Fibroblast of lung (primary cell): ENCODE measurements around the gene PCSK5. TPM values are rescaled to one million over a fixed set of nuclear protein-coding genes. Genes with fewer than 3 reads are reported as not detected.

Source experiments
- DNase-seq, 2 donors: peaks; one replicate each; pipeline versions ENCODE4 v3.0.0 to v3.0.0-alpha.2; 2010; ENCODE audit warnings: low read depth in 2 of 2
- H2AFZ ChIP-seq: 2 replicates; pipeline ENCODE4 v1.5.1; 2012; ENCODE audit warnings: low read length, control low read depth, inconsistent platforms
- H3K27ac ChIP-seq: 2 replicates; pipeline ENCODE4 v1.5.1; 2011; ENCODE audit warnings: low read length, control low read depth; ENCODE audit not compliant: insufficient read depth
- H3K27me3 ChIP-seq: 2 replicates; pipeline ENCODE4 v1.5.1; 2011; ENCODE audit warnings: mild to moderate bottlenecking, low read length; ENCODE audit not compliant: control insufficient read depth, insufficient read depth
- H3K36me3 ChIP-seq: 2 replicates; pipeline ENCODE4 v1.5.1; 2011; ENCODE audit warnings: low read length; ENCODE audit not compliant: control insufficient read depth, insufficient read depth
- H3K4me1 ChIP-seq: 2 replicates; pipeline ENCODE4 v1.5.1; 2011; ENCODE audit warnings: low read length; ENCODE audit not compliant: control insufficient read depth, insufficient read depth; ENCODE audit errors: extremely low read depth
- H3K4me2 ChIP-seq: 2 replicates; pipeline ENCODE4 v1.5.1; 2011; ENCODE audit warnings: low read length, control low read depth; ENCODE audit not compliant: insufficient read depth; ENCODE audit errors: extremely low read depth
- H3K4me3 ChIP-seq, 4 experiments: fragments of 200-600 bp in 1 of 4; sonication (generic) in 1 of 4; replicated peaks in 1 of 4; 2 replicates each; pipeline ENCODE4 v1.5.1; 2011 to 2016; ENCODE audit warnings: low read length in 4 of 4, low read depth in 3 of 4, mild to moderate bottlenecking in 3 of 4, control low read depth in 2 of 4, inconsistent platforms in 1 of 4, mixed read lengths in 1 of 4; ENCODE audit not compliant: insufficient read depth in 1 of 4; ENCODE audit errors: control extremely low read depth in 1 of 4
- H3K79me2 ChIP-seq: 2 replicates; pipeline ENCODE4 v1.5.1; 2012; ENCODE audit warnings: mild to moderate bottlenecking, low read length, inconsistent platforms; ENCODE audit not compliant: control insufficient read depth, insufficient read depth
- H3K9ac ChIP-seq: 2 replicates; pipeline ENCODE4 v1.5.1; 2011; ENCODE audit warnings: mild to moderate bottlenecking, low read length, control low read depth; ENCODE audit not compliant: insufficient read depth
- H3K9me3 ChIP-seq: 2 replicates; pipeline ENCODE4 v1.5.1; 2012; ENCODE audit warnings: low read depth, low read length; ENCODE audit not compliant: control insufficient read depth, insufficient read depth
- H4K20me1 ChIP-seq: 2 replicates; pipeline ENCODE4 v1.5.1; 2011; ENCODE audit warnings: low read length; ENCODE audit not compliant: control insufficient read depth, insufficient read depth; ENCODE audit errors: extremely low read depth
- CTCF ChIP-seq, 2 donors: IDR thresholded peaks in 1 of 2; conservative IDR thresholded peaks in 1 of 2; 1 replicate in 1 of 2; 2 replicates in 1 of 2; pipeline ENCODE4 v1.5.1; 2011 to 2012; ENCODE audit warnings: low read length in 2 of 2, control low read depth in 1 of 2, inconsistent platforms in 1 of 2, low read depth in 1 of 2, mild to moderate bottlenecking in 1 of 2
- EZH2 ChIP-seq: IDR thresholded peaks from 2 replicates; pipeline ENCODE4 v1.5.1; 2012; ENCODE audit warnings: low read length, control low read depth, mild to moderate bottlenecking; ENCODE audit errors: missing control alignments
- polyA plus RNA-seq, 2 donors: library from polyadenylated mRNA; depleted of rRNA in 1 of 2; stranded (reverse) in 1 of 2; unstranded in 1 of 2; fragments of >200 nt; gene quantifications; 2 replicates each; pipeline ENCODE4 v1.2.1, GENCODE V29; 2011 to 2012; ENCODE audit warnings: missing spikeins in 1 of 2
- total RNA-seq: library from RNA; depleted of rRNA; stranded (reverse); fragments of >200 nt; gene quantifications from 2 replicates; pipeline ENCODE4 v1.2.1, GENCODE V29; 2014

PCSK5 gene
- total and polyA plus RNA-seq, 2 donors (not counting 1 experiment from before 2014, with no cell fraction given), result 3.1 to 4.8 TPM

GRCh38 chr9:75869236-75869635, 21.2 kb upstream of the PCSK5 start:
- Histone ChIP-seq H4K20me1 (no peaks in the 10 kb centered on the region), H3K27me3 (no peaks in the 10 kb centered on the region), H3K4me2 (no peak overlapping the region), H3K4me3 (no peak overlapping the region), H3K27ac (no peak overlapping the region), H2AFZ (no peak overlapping the region), H3K36me3 (no peaks in the 10 kb centered on the region), H3K79me2 (no peaks in the 10 kb centered on the region), H3K9me3 (no peaks in the 10 kb centered on the region), H3K9ac (no peak overlapping the region), H3K4me1 (no peaks in the 10 kb centered on the region)
- no peak for TF ChIP-seq CTCF (conservative IDR thresholded peaks at IDR 0.05 in 1 of 2, IDR thresholded peaks at IDR 0.05 in 1 of 2; ENCODE audit: low read depth in 1 of 2, low read length in 2 of 2)
- TF ChIP-seq EZH2, result no peak
- DNase-seq, result no peak

- Histone ChIP-seq H3K9ac (no peak overlapping the region), H2AFZ (no peak overlapping the region), H3K36me3 (no peaks in the 10 kb centered on the region), H3K9me3 (no peaks in the 10 kb centered on the region), H4K20me1 (no peaks in the 10 kb centered on the region), H3K27me3 (no peaks in the 10 kb centered on the region), H3K27ac (no peak overlapping the region), H3K4me3 (no peak overlapping the region), H3K79me2 (no peaks in the 10 kb centered on the region), H3K4me2 (no peak overlapping the region), H3K4me1 (no peaks in the 10 kb centered on the region)
- TF ChIP-seq CTCF (conservative IDR thresholded peaks at IDR 0.05 in 1 of 2, IDR thresholded peaks at IDR 0.05 in 1 of 2; ENCODE audit: low read depth in 1 of 2, low read length in 2 of 2), result no peak
- TF ChIP-seq EZH2, result no peak
- DNase-seq, result no peak
Measured at GRCh38 chr9:75870450-75870849, 20.0 kb upstream of the PCSK5 start.

- no peak overlapping the region for H2AFZ ChIP-seq
- no peak for TF ChIP-seq CTCF (conservative IDR thresholded peaks at IDR 0.05 in 1 of 2, IDR thresholded peaks at IDR 0.05 in 1 of 2; ENCODE audit: low read depth in 1 of 2, low read length in 2 of 2)
- no peak for TF ChIP-seq EZH2
- H3K27me3 ChIP-seq, result no peaks in the 10 kb centered on the region
- H3K79me2 ChIP-seq, result no peaks in the 10 kb centered on the region
- no peak overlapping the region for H3K27ac ChIP-seq
- no peak for DNase-seq
- no peaks in the 10 kb centered on the region for H3K36me3 ChIP-seq
- H3K4me1 ChIP-seq, result no peaks in the 10 kb centered on the region
- H3K4me2 ChIP-seq, result no peak overlapping the region
- no peak overlapping the region for H3K4me3 ChIP-seq
- no peaks in the 10 kb centered on the region for H4K20me1 ChIP-seq
- no peaks in the 10 kb centered on the region for H3K9me3 ChIP-seq
- H3K9ac ChIP-seq, result no peak overlapping the region
Measured at GRCh38 chr9:75871624-75872023, 18.8 kb upstream of the PCSK5 start.
